HG02938 (cell line): Measurements from ENCODE around the gene ANKRD10.

ENCODE experiments used
- ATAC-seq: cut with Tn5 transposase; IDR thresholded peaks from one replicate; pipeline ENCODE4 v1.9.1; 2021; ENCODE audit warnings: mild to moderate bottlenecking, moderate library complexity; ENCODE audit not compliant: unreplicated experiment

ANKRD10 gene

DNA sequence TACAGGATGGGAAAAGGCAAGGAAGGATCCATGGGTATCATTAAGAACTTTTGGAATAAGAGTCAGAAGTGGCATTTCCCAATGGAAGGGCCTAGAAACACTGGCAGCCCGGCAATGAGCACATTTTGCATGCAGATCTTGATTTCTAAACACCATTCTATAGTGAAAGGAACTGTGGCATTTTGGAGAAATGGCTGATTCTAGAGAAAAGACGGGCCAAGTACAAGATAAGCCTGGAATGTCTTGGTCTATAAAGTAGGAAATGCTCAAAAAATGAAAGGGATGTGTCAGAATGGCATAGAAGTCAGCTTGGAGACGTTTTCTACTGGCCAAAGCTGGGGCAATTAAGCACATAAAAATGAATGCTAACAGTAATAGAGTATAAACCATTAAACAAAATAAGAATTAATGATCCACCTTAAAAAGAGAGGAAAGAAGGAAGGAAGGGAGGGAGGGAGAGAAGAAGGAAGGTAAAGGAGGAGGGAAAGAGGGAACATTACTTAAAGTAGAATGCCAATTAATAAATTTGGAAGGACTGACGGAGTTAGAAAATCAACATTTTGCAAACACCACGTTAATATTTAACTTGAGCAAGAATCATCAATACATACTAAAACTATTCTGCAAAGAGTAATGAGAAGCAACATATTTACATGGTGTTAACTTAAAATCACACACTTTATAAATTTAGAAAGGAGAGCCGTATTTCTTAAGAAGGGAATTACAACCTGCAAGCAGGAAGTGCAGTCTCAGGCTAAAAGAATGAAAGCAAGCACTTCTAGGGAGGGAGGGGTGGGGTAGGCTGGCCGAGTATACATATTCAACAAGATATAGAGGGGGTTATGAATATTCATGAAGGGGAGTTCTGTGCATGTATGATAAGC lies 78.9 kb downstream of the ANKRD10 start:
- ATAC-seq, result no peak

DNA sequence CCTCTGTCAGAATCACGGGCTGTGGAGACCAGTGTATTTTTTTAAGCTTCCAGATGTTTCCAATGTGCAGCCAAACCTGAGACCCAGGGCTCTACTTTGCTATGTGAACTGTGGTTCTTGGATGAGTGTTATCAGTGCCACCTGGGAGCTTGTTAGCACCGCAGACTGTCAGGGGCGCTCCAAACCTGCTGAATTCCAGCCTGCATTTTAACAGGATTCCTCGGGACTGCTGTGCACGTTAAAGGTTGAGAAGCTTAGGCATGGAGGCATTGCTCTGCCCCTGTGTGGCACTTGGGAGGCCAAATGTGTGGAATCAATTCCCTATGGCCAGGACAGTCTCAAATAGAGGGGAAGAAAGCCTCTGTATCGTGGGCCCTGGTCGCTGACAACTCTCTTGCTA lies 80.3 kb downstream of the ANKRD10 start:
- no peak for ATAC-seq

GRCh38 chr13:110832531-110832930 lies 82.3 kb downstream of the ANKRD10 start:
- ATAC-seq, result no peak

- no peak for ATAC-seq
These were observed 82.7 kb downstream of the ANKRD10 start for GRCh38 chr13:110832205-110832479.

GRCh38 chr13:110831437-110832204 lies 83.2 kb downstream of the ANKRD10 start:
- ATAC-seq, result no peak

DNA sequence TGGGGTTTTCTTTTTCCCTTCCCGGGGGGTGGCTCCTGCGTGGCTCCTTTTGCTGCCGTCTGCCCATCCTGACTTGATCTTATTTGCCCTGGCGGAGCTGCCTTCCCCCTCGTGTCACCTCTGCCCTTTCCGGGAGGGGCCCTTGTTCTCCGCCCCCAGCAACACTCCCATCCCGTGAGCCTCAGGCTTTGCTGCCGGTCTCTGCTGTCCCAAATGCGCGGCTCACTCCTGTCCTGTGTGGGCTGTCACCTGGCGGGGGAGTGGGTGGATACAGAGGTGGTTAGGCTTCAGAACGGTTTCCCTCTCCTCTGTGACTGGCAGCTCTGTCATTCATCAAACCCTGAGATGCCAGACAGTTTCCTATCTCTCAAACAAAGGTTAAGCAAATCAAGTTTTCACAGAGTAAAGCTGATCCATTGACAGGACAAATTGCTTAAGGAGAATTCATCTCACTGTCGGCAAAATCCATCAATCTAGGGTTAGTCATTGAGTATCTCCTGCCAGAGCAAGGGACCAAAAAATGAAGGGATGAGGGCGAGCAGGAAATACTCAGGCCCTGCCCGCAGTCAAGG lies 84.0 kb downstream of the ANKRD10 start:
- ATAC-seq, result no peak

- no peak for ATAC-seq
These were observed 84.5 kb downstream of the ANKRD10 start for GRCh38 chr13:110830331-110830730.

- no peak for ATAC-seq
These were observed 85.4 kb downstream of the ANKRD10 start for GRCh38 chr13:110829486-110829885.

GRCh38 chr13:110828705-110829104 lies 86.2 kb downstream of the ANKRD10 start:
- no peak for ATAC-seq
